Sigmoid colon (tissue), 4 donors: ENCODE results near the gene ARRDC3.

Experiments used
- CTCF ChIP-seq, 4 experiments: fragments of 450-650 bp in 3 of 4; fragments of 200-600 bp in 1 of 4; IDR thresholded peaks; one replicate each; pipeline ENCODE4 v1.5.1; 2016 to 2019; ENCODE audit warnings: antibody characterized with exemption in 4 of 4, mild to moderate bottlenecking in 3 of 4, moderate library complexity in 2 of 4
- POLR2A ChIP-seq, 2 donors: fragments of 450-650 bp; IDR thresholded peaks; one replicate each; pipeline ENCODE4 v1.6.1; 2016; ENCODE audit warnings: antibody characterized with exemption in 2 of 2, mild to moderate bottlenecking in 2 of 2, moderate library complexity in 2 of 2
- POLR2AphosphoS5 ChIP-seq, 4 donors: sonication (generic); formaldehyde crosslinking; IDR thresholded peaks; one replicate each; pipeline ENCODE4 v1.6.1; 2017; ENCODE audit warnings: antibody characterized with exemption in 4 of 4

GRCh38 chr5:91424638-91425436 is 41.7 kb upstream of the ARRDC3 start:
- TF ChIP-seq CTCF (IDR thresholded peaks at IDR 0.05) (no peak), POLR2AphosphoS5 (IDR thresholded peaks at IDR 0.05) (no peak), POLR2A (IDR thresholded peaks at IDR 0.05) (no peak)
